Mesodermal cell (in vitro differentiated cells): ENCODE measurements around the gene MAP3K8.
"Not testable (repeated sequence)": the region's sequence is repeated elsewhere in the genome, so short reads cannot be mapped to it uniquely, and the experiment has no call there.

ENCODE experiments used
- H3K27ac ChIP-seq: 2 replicates; pipeline ENCODE4 v1.7.0; 2013; ENCODE audit warnings: mild to moderate bottlenecking, low read depth, low read length, moderate library complexity; ENCODE audit not compliant: severe bottlenecking
- H3K36me3 ChIP-seq: 2 replicates; pipeline ENCODE4 v1.7.1; 2013; ENCODE audit warnings: mild to moderate bottlenecking, low read length, moderate library complexity; ENCODE audit not compliant: control insufficient read depth, insufficient read depth
- H3K4me1 ChIP-seq: one replicate; pipeline ENCODE4 v1.7.1; 2013; ENCODE audit warnings: mild to moderate bottlenecking, low read length; ENCODE audit not compliant: insufficient read depth, control insufficient read depth, poor library complexity, severe bottlenecking
- H3K4me3 ChIP-seq: 2 replicates; pipeline ENCODE4 v1.7.0; 2013; ENCODE audit warnings: low read length, control low read depth, mild to moderate bottlenecking; ENCODE audit not compliant: insufficient read depth, poor library complexity, severe bottlenecking; ENCODE audit errors: extremely low read depth
- H3K9me3 ChIP-seq: 2 replicates; pipeline ENCODE4 v1.7.1; 2013; ENCODE audit warnings: mild to moderate bottlenecking, low read length, moderate library complexity; ENCODE audit not compliant: control insufficient read depth
- WGBS, 2 experiments: methylation state at CpG; one replicate each; pipeline ENCODE4 v1.1.5; 2013; ENCODE audit warnings: missing lambda C conversion rate in 2 of 2; ENCODE audit not compliant: insufficient coverage in 2 of 2; 5-methylcytosine and 5-hydroxymethylcytosine counted together

MAP3K8 gene

GRCh38 chr10:30464675-30465074 lies 30.7 kb downstream of the MAP3K8 start:
- 86 to 92% methylated on average over 2 to 3 of the region's 3 CpGs for WGBS, 2 experiments
- no peaks in the 10 kb centered on the region for H3K4me1 ChIP-seq
- H3K36me3 ChIP-seq: peaks cover 18% of the 10 kb centered on the region
- H3K27ac ChIP-seq: no peak overlapping the region
- no peak overlapping the region for H3K4me3 ChIP-seq
- no peaks in the 10 kb centered on the region for H3K9me3 ChIP-seq

- WGBS, 2 experiments: 80 to 95% methylated on average over 4 to 5 of the region's 7 CpGs
- no peaks in the 10 kb centered on the region for H3K9me3 ChIP-seq
- H3K27ac ChIP-seq: no peak overlapping the region
- H3K36me3 ChIP-seq: peaks cover 6% of the 10 kb centered on the region
- no peaks in the 10 kb centered on the region for H3K4me1 ChIP-seq
- H3K4me3 ChIP-seq: no peak overlapping the region
Observed at GRCh38 chr10:30466445-30466844, 32.5 kb downstream of the MAP3K8 start.

GRCh38 chr10:30467651-30468338 lies 33.8 kb downstream of the MAP3K8 start:
- Histone ChIP-seq H3K36me3 (no peaks in the 10 kb centered on the region), H3K27ac (no peak overlapping the region)
- WGBS, 2 experiments: 94 to 100% methylated on average over 1 to 2 of the region's 4 CpGs

GRCh38 chr10:30472414-30473155 lies 38.6 kb downstream of the MAP3K8 start:
- WGBS, 2 experiments: 95 to 100% methylated on average over 3 of the region's 4 CpGs
- Histone ChIP-seq H3K4me3 (no peak overlapping the region), H3K4me1 (no peaks in the 10 kb centered on the region), H3K9me3 (no peaks in the 10 kb centered on the region), H3K36me3 (no peaks in the 10 kb centered on the region), H3K27ac (no peak overlapping the region)

More at GRCh38 chr10:30467651-30468338, 33.8 kb downstream of the MAP3K8 start:
- Histone ChIP-seq H3K9me3 (no peaks in the 10 kb centered on the region), H3K4me3 (no peak overlapping the region), H3K4me1 (no peaks in the 10 kb centered on the region)

- not testable (repeated sequence) for H3K27ac ChIP-seq
- WGBS, 2 experiments: 68 to 70% methylated on average over 4 to 5 of the region's 5 CpGs
Observed at GRCh38 chr10:30475515-30475914, 41.5 kb downstream of the MAP3K8 start.

GRCh38 chr10:30476511-30477155 lies 42.6 kb downstream of the MAP3K8 start:
- Histone ChIP-seq H3K27ac (no peak overlapping the region), H3K36me3 (no peaks in the 10 kb centered on the region), H3K4me3 (no peak overlapping the region), H3K4me1 (no peaks in the 10 kb centered on the region), H3K9me3 (no peaks in the 10 kb centered on the region)
- WGBS, 2 experiments: 89% methylated on average over 15 to 16 of the region's 18 CpGs

More at GRCh38 chr10:30475515-30475914, 41.5 kb downstream of the MAP3K8 start:
- not testable (repeated sequence) for H3K4me3 ChIP-seq, H3K4me1 ChIP-seq, H3K36me3 ChIP-seq, H3K9me3 ChIP-seq

GRCh38 chr10:30479513-30479912 lies 45.5 kb downstream of the MAP3K8 start:
- H3K4me3 ChIP-seq, H3K27ac ChIP-seq, H3K4me1 ChIP-seq, H3K9me3 ChIP-seq, H3K36me3 ChIP-seq: not testable (repeated sequence)
- WGBS, 2 experiments: 42 to 62% methylated on average over 2 to 4 of the region's 8 CpGs

- Histone ChIP-seq H3K36me3 (no peaks in the 10 kb centered on the region), H3K4me1 (no peaks in the 10 kb centered on the region), H3K4me3 (no peak overlapping the region), H3K27ac (no peak overlapping the region), H3K9me3 (no peaks in the 10 kb centered on the region)
Observed at GRCh38 chr10:30481603-30482002, 47.6 kb downstream of the MAP3K8 start.

GRCh38 chr10:30488316-30488715 lies 54.3 kb downstream of the MAP3K8 start:
- H3K9me3 ChIP-seq: no peaks in the 10 kb centered on the region
- WGBS, 2 experiments: 63 to 83% methylated on average over 3 to 4 of the region's 6 CpGs
- H3K4me1 ChIP-seq: no peaks in the 10 kb centered on the region
- no peak overlapping the region for H3K27ac ChIP-seq
- no peak overlapping the region for H3K4me3 ChIP-seq
- no peaks in the 10 kb centered on the region for H3K36me3 ChIP-seq

- Histone ChIP-seq H3K9me3 (no peaks in the 10 kb centered on the region), H3K4me3 (no peak overlapping the region), H3K4me1 (no peaks in the 10 kb centered on the region), H3K27ac (no peak overlapping the region), H3K36me3 (no peaks in the 10 kb centered on the region)
- 56 to 66% methylated on average over 6 to 7 of the region's 7 CpGs for WGBS, 2 experiments
Observed at GRCh38 chr10:30489346-30489745, 55.4 kb downstream of the MAP3K8 start.
